ENCODE results near the gene RBBP8NL. TPM values are rescaled to one million over a fixed set of nuclear protein-coding genes. Genes with fewer than 3 reads are reported as not detected.

RBBP8NL gene
- total and polyA plus RNA-seq, 2 donors (not counting 3 experiments of a cell fraction or from before 2014, with no cell fraction given): not detected

DNA sequence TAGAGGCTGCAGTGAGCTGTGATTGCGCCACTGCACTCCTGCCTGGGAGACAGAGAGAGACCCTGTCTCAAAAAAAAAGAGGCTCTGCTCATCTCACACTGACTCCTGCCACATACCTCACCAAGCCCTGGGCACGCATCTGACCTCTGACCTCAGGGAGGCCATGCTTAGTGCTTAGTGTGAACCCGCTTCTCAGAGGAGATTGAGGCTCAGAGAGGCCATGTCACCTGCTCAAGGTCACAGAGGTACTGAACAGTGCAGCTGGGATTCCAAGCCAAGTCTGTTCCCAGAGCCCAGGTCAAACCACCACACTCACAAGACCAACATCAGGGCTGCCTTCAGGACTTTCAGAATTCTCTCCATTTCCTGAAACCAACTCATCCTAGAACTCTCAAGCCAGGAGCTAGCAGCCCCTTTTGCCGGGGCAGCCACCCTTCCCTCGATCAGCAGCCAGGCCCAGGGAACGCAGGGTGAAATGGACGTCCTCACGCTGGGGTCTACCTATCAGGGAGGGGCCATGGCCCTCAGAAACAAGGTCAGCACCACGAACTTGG lies 23.1 kb downstream of the RBBP8NL start:
- Histone ChIP-seq H3K9ac (replicated peaks; ENCODE audit: extremely low read depth, insufficient read depth, low read length) (no peak overlapping the region), H3K27ac (ENCODE audit: insufficient read depth, low read depth, low read length) (no peak overlapping the region), H3K36me3 (ENCODE audit: control insufficient read depth in 2 of 2, extremely low read depth in 1 of 2, insufficient read depth in 2 of 2, low read length in 2 of 2) (peaks cover 0 to 1% of the 10 kb centered on the region in 2 experiments), H3K79me2 (ENCODE audit: control insufficient read depth, insufficient read depth, low read length) (peaks cover 7% of the 10 kb centered on the region), H3K4me2 (ENCODE audit: insufficient read depth, low read length) (no peak overlapping the region), H3K9me1 (replicated peaks; ENCODE audit: control insufficient read depth, extremely low read depth, insufficient read depth, low read length) (no peaks in the 10 kb centered on the region), H3K9me3 (replicated peaks; ENCODE audit: control insufficient read depth, insufficient read depth, low read length) (no peaks in the 10 kb centered on the region), H3K4me1 (ENCODE audit: control insufficient read depth, extremely low read depth, insufficient read depth, low read length) (peaks cover 11% of the 10 kb centered on the region), H3K4me3 (replicated peaks in 1 of 3; ENCODE audit: insufficient read depth in 1 of 3, low read depth in 1 of 3, low read length in 3 of 3) (no peak overlapping the region), H2AFZ (ENCODE audit: low read depth, low read length) (no peak overlapping the region), H4K20me1 (replicated peaks; ENCODE audit: control insufficient read depth, extremely low read depth, insufficient read depth, low read length) (no peaks in the 10 kb centered on the region), H3K27me3 (ENCODE audit: control insufficient read depth in 2 of 2, insufficient read depth in 2 of 2, low read length in 2 of 2) (no peaks in the 10 kb centered on the region)
- FAIRE-seq: no peak
- TF ChIP-seq POLR2AphosphoS5 (IDR thresholded peaks at IDR 0.05; ENCODE audit: insufficient read depth, low read depth, low read length): no peak
- TF ChIP-seq EZH2 (IDR thresholded peaks at IDR 0.05; ENCODE audit: borderline replicate concordance, low read depth, low read length, severe bottlenecking): no peak
- no peak for TF ChIP-seq FOS (IDR thresholded peaks at IDR 0.05; ENCODE audit: borderline replicate concordance, insufficient read depth, low read length)
- TF ChIP-seq GATA2 (IDR thresholded peaks at IDR 0.05; ENCODE audit: insufficient read depth, insufficient read length, low read depth, low read length): no peak
- TF ChIP-seq JUN (IDR thresholded peaks at IDR 0.05; ENCODE audit: borderline replicate concordance, insufficient read depth, insufficient read length, low read depth): no peak
- TF ChIP-seq, protein P1, sequence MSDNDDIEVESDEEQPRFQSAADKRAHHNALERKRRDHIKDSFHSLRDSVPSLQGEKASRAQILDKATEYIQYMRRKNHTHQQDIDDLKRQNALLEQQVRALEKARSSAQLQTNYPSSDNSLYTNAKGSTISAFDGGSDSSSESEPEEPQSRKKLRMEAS (IDR thresholded peaks at IDR 0.05; ENCODE audit: insufficient read depth, insufficient read length): no peak
- TF ChIP-seq, protein P2, sequence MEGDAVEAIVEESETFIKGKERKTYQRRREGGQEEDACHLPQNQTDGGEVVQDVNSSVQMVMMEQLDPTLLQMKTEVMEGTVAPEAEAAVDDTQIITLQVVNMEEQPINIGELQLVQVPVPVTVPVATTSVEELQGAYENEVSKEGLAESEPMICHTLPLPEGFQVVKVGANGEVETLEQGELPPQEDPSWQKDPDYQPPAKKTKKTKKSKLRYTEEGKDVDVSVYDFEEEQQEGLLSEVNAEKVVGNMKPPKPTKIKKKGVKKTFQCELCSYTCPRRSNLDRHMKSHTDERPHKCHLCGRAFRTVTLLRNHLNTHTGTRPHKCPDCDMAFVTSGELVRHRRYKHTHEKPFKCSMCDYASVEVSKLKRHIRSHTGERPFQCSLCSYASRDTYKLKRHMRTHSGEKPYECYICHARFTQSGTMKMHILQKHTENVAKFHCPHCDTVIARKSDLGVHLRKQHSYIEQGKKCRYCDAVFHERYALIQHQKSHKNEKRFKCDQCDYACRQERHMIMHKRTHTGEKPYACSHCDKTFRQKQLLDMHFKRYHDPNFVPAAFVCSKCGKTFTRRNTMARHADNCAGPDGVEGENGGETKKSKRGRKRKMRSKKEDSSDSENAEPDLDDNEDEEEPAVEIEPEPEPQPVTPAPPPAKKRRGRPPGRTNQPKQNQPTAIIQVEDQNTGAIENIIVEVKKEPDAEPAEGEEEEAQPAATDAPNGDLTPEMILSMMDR (IDR thresholded peaks at IDR 0.05; ENCODE audit: extremely low read depth in 1 of 2, insufficient read depth in 1 of 2, low read depth in 1 of 2, low read length in 2 of 2): no peak
- TF ChIP-seq POLR2A (IDR thresholded peaks at IDR 0.05; ENCODE audit: low read depth, low read length): no peak
- TF ChIP-seq MYC (IDR thresholded peaks at IDR 0.05; ENCODE audit: low read depth, low read length): no peak
- dilution Hi-C loops (cut with MboI; ENCODE audit: extremely low pct_ligation_motif_present, low sequenced_read_pairs): no loop called here
- ChIA-PET POLR2A (no interaction called here), CTCF (interaction anchor here (1.0 kb wide), 2 partner anchors 22 to 103 kb away, joined by 3 to 4 read pairs; no protein-coding TSS in a partner anchor)
- BruUV-seq (replicated peaks): no TSS peak
- intact Hi-C loops (cut with micrococcal nuclease): no loop called here
- no peak for DNase-seq (ENCODE audit: low read depth, low spot score)
